GM12878 (cell line): Measurements from ENCODE around the gene ATXN1. TPM values are rescaled to one million over a fixed set of nuclear protein-coding genes. Genes with fewer than 3 reads are reported as not detected.
A peak's percentile ranks its signal among the peaks of the same experiment; 100 is the strongest.

Experiments
- ATAC-seq: fragments of 200-7000 bp; cut with Tn5 transposase; 3 replicates; pipeline ENCODE4 v1.9.1; 2020; ENCODE audit warnings: mild to moderate bottlenecking, moderate library complexity
- BruUV-seq: library from RNA; stranded (reverse); fragments of 400-500 nt; replicated peaks from 2 replicates; lab custom pipeline; 2021; lab: Mats Ljungman, UMichigan
- CTCF ChIA-PET: fragments of 300-600 bp; sonication (Branson Sonifier 250); formaldehyde crosslinking; extraction: SDS; loops from one replicate; lab custom pipeline; 2021; ENCODE audit warnings: inconsistent platforms; lab: Yijun Ruan, JAX
- POLR2A ChIA-PET: fragments of 350-600 bp; formaldehyde crosslinking; extraction: SDS; loops from one replicate; lab custom pipeline; 2021; ENCODE audit warnings: inconsistent platforms; lab: Charles Lee
- RAD21 ChIA-PET: fragments of 300-600 bp; sonication (Branson Sonifier 250); formaldehyde crosslinking; loops from one replicate; lab custom pipeline; 2023; ENCODE audit warnings: antibody characterized with exemption; ENCODE audit not compliant: unreplicated experiment; lab: Charles Lee
- SMC1A ChIA-PET: fragments of 300-600 bp; sonication (Branson Sonifier 250); formaldehyde crosslinking; loops from one replicate; lab custom pipeline; 2023; ENCODE audit not compliant: unreplicated experiment, uncharacterized antibody; lab: Charles Lee
- DNase-seq: peaks from one replicate; pipeline ENCODE4 v3.0.0-alpha.2; 2011; ENCODE audit warnings: low read depth, low spot score
- FAIRE-seq: peaks from 3 replicates; lab custom pipeline; 2011; peaks lifted over from hg19 to GRCh38; lab: Jason Lieb, UNC
- H2AFZ ChIP-seq: 2 replicates; pipeline ENCODE4 v1.6.0; 2011; ENCODE audit warnings: low read depth, low read length, control low read depth; ENCODE audit not compliant: control insufficient read depth
- H3K27ac ChIP-seq: 2 replicates; pipeline ENCODE4 v1.5.1; 2011; ENCODE audit warnings: control low read depth; ENCODE audit not compliant: control insufficient read depth, insufficient read depth
- H3K27me3 ChIP-seq, 2 experiments: replicated peaks in 1 of 2; 2 replicates each; pipeline versions ENCODE4 v1.6.0 to v1.6.1; 2011; ENCODE audit warnings: low read length in 1 of 2; ENCODE audit not compliant: control insufficient read depth in 2 of 2, insufficient read depth in 2 of 2
- H3K36me3 ChIP-seq, 2 experiments: 2 replicates each; pipeline ENCODE4 v1.5.1; 2011; ENCODE audit warnings: low read length in 1 of 2; ENCODE audit not compliant: control insufficient read depth in 2 of 2, insufficient read depth in 2 of 2
- H3K4me1 ChIP-seq: 2 replicates; pipeline ENCODE4 v1.6.1; 2011; ENCODE audit warnings: mild to moderate bottlenecking, low read length, moderate library complexity, mixed read lengths; ENCODE audit not compliant: control insufficient read depth, insufficient read depth
- H3K4me2 ChIP-seq: 2 replicates; pipeline ENCODE4 v1.6.0; 2011; ENCODE audit warnings: control low read depth; ENCODE audit not compliant: control insufficient read depth, insufficient read depth
- H3K4me3 ChIP-seq: fragments of 200-600 bp; sonication (generic); 2 replicates; pipeline ENCODE4 v1.5.1; 2016
- H3K79me2 ChIP-seq: 2 replicates; pipeline ENCODE4 v1.6.0; 2011; ENCODE audit warnings: low read length; ENCODE audit not compliant: control insufficient read depth, insufficient read depth
- H3K9ac ChIP-seq: 2 replicates; pipeline ENCODE4 v1.8.0; 2011; ENCODE audit warnings: low read length, control low read depth, mixed read lengths; ENCODE audit not compliant: control insufficient read depth, insufficient read depth
- H3K9me3 ChIP-seq: replicated peaks from 3 replicates; pipeline ENCODE4 v1.5.1; 2011; ENCODE audit warnings: mild to moderate bottlenecking, low read length; ENCODE audit not compliant: control insufficient read depth, insufficient read depth
- H4K20me1 ChIP-seq: 2 replicates; pipeline ENCODE4 v1.6.0; 2011; ENCODE audit not compliant: control insufficient read depth, insufficient read depth
- EGR1 ChIP-seq, 2 experiments: IDR thresholded peaks; 1 replicate in 1 of 2; 2 replicates in 1 of 2; pipeline ENCODE4 v1.6.1; 2011 to 2012; ENCODE audit warnings: low read depth in 2 of 2, low read length in 2 of 2, borderline replicate concordance in 1 of 2, mild to moderate bottlenecking in 1 of 2, moderate library complexity in 1 of 2
- HCFC1 ChIP-seq: fragments of 150-350 bp; IDR thresholded peaks from 2 replicates; pipeline ENCODE4 v1.6.1; 2014; ENCODE audit warnings: low read length
- HDGF ChIP-seq: fragments of 450-650 bp; IDR thresholded peaks from 2 replicates; pipeline ENCODE4 v1.6.1; 2016; ENCODE audit warnings: antibody characterized with exemption
- IKZF1 ChIP-seq: fragments of 450-650 bp; conservative IDR thresholded peaks from 2 replicates; pipeline ENCODE4 v1.6.1; 2017; ENCODE audit warnings: antibody characterized with exemption, mild to moderate bottlenecking
- MTA3 ChIP-seq: IDR thresholded peaks from 2 replicates; pipeline ENCODE4 v1.6.1; 2012; ENCODE audit warnings: low read length, inconsistent platforms, borderline replicate concordance
- NFXL1 ChIP-seq: fragments of 450-650 bp; IDR thresholded peaks from 2 replicates; pipeline ENCODE4 v1.6.1; 2017; ENCODE audit warnings: antibody characterized with exemption, mild to moderate bottlenecking, borderline replicate concordance
- RELA ChIP-seq: fragments of 450-650 bp; IDR thresholded peaks from 2 replicates; pipeline ENCODE4 v1.8.0; 2014; ENCODE audit warnings: borderline replicate concordance; ENCODE audit not compliant: partially characterized antibody
- SIX5 ChIP-seq: IDR thresholded peaks from 2 replicates; pipeline ENCODE4 v1.6.1; 2011; ENCODE audit warnings: mild to moderate bottlenecking, low read depth, low read length, moderate library complexity; ENCODE audit not compliant: severe bottlenecking
- YY1 ChIP-seq: IDR thresholded peaks from 2 replicates; pipeline ENCODE4 v1.6.1; 2011; ENCODE audit warnings: low read depth, mild to moderate bottlenecking, low read length
- WGBS: methylation state at CpG from one replicate; pipeline ENCODE4 v1.1.6; 2016; ENCODE audit warnings: low lambda C conversion rate; ENCODE audit not compliant: insufficient replicate concordance, insufficient coverage; ENCODE audit errors: missing lambda C conversion rate; 5-methylcytosine and 5-hydroxymethylcytosine counted together
- in situ Hi-C: fragments of 300-500 bp; cut with MboI; formaldehyde crosslinking; loops from 9 replicates; pipeline ENCODE4 v1.14.3; 2018; ENCODE audit warnings: mixed read lengths
- intact Hi-C: fragments of 100-400 bp; cut with micrococcal nuclease; formaldehyde crosslinking; loops from one replicate; pipeline ENCODE4 v1.14.2; 2022; ENCODE audit not compliant: unreplicated experiment
- polyA plus RNA-seq, 11 experiments: library from polyadenylated mRNA; depleted of rRNA in 4 of 11; unstranded in 6 of 11; stranded (reverse) in 5 of 11; fragments of >200 nt; fragmentation: Nextera tagmentation in 4 of 11; fragmentation: Illumina TruSeq in 1 of 11; extraction: Ambion mirVana in 4 of 11; extraction: Trizol in 1 of 11; gene quantifications; 1 replicate in 1 of 11; 2 replicates in 10 of 11; pipeline versions ENCODE4 v1.2.1 to v1.2.3, GENCODE V29; 2011 to 2016; ENCODE audit warnings: inconsistent platforms in 2 of 11, missing spikeins in 2 of 11, low read depth in 1 of 11
- total RNA-seq, 4 experiments: library from RNA; depleted of rRNA in 3 of 4; stranded (reverse); fragments of >200 nt in 3 of 4; fragmentation: Illumina TruSeq in 1 of 4; extraction: Trizol in 1 of 4; gene quantifications; 2 replicates each; pipeline versions ENCODE4 v1.2.1 to v1.2.3, GENCODE V29; 2013 to 2021
- TF ChIP-seq, protein P1 (sequence below): fragments of 450-650 bp; IDR thresholded peaks from 2 replicates; pipeline ENCODE4 v1.6.1; 2017; ENCODE audit warnings: low read depth, mild to moderate bottlenecking, moderate library complexity
- TF ChIP-seq, protein P2 (sequence below): fragments of 150-350 bp; IDR thresholded peaks from 2 replicates; pipeline ENCODE4 v1.6.1; 2016; ENCODE audit warnings: low read depth, low read length
- TF ChIP-seq, protein P3 (sequence below): fragments of 450-650 bp; IDR thresholded peaks from 2 replicates; pipeline ENCODE4 v1.6.1; 2016; ENCODE audit warnings: mild to moderate bottlenecking
- TF ChIP-seq, protein P4 (sequence below): IDR thresholded peaks from 2 replicates; pipeline ENCODE4 v1.6.1; 2012; ENCODE audit warnings: low read depth, low read length, improper control_type of control experiment

Gene ATXN1
- total and polyA plus RNA-seq, 10 of the 15 experiments (the other 5 are each of a cell fraction or from before 2014, with no cell fraction given): 12.2 to 51.2 (median 20.5) TPM

DNA sequence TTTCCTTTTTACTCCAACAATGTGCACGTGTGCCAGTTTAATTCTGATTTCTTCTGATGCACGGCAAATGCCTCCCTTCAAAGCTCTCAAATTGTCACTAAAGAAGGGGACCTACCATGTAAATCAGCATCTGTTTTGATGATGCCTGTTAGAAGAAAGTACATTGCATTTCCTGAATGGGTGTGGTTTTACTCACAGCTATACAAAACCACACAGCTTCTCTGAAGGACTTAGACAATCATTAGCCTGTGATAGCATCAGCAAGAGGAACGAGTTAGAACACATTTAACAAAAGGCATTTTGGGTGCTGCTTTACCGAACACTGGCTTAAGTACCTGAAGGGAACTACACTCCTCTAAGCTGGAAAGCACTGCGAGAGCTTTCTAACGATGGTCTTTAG is 109.4 kb downstream of the ATXN1 start:
- no peak overlapping the region for H2AFZ ChIP-seq
- BruUV-seq: no TSS peak
- H3K4me1 ChIP-seq: peaks cover 18% of the 10 kb centered on the region
- no peaks in the 10 kb centered on the region for H3K9me3 ChIP-seq
- no peak overlapping the region for H3K4me2 ChIP-seq
- FAIRE-seq: peak; percentile 31
- H3K4me3 ChIP-seq: no peak overlapping the region
- ChIA-PET SMC1A (interaction anchor here (0.8 to 1.5 kb wide), 28 partner anchors 9 to 238 kb away, joined by 3 to 9 read pairs (median 3); no protein-coding TSS in a partner anchor), CTCF (interaction anchor here (1.0 to 2.4 kb wide), 12 partner anchors 14 to 171 kb away, joined by 3 to 10 read pairs (median 3); partner anchors contain the start of gene ATXN1), RAD21 (interaction anchor here (0.7 to 1.7 kb wide), 12 partner anchors 12 to 231 kb away, joined by 3 to 14 read pairs (median 4); no protein-coding TSS in a partner anchor), POLR2A (interaction anchor here (0.6 to 3.0 kb wide), 9 partner anchors 11 to 329 kb away, joined by 3 to 14 read pairs (median 3); no protein-coding TSS in a partner anchor)
- no peak overlapping the region for H3K9ac ChIP-seq
- intact Hi-C loops (loop anchor here (5.0 kb wide), 1 partner anchor 110 kb away; the partner anchor contains the start of gene ATXN1), in situ Hi-C loops (no loop called here)
- no peaks in the 10 kb centered on the region; the same call in 1 of the 2 replicates for H4K20me1 ChIP-seq
- H3K36me3 ChIP-seq: peaks cover 2 to 3% of the 10 kb centered on the region in 2 experiments; a peak in 1 of 4 replicates
- no peak overlapping the region for H3K27ac ChIP-seq
- DNase-seq: no peak
- no peaks in the 10 kb centered on the region for H3K79me2 ChIP-seq
- WGBS: 46% methylated on average over 6 of the region's 6 CpGs
- no peaks in the 10 kb centered on the region for H3K27me3 ChIP-seq
- ATAC-seq: peak; percentile 86
- TF ChIP-seq, protein P1, sequence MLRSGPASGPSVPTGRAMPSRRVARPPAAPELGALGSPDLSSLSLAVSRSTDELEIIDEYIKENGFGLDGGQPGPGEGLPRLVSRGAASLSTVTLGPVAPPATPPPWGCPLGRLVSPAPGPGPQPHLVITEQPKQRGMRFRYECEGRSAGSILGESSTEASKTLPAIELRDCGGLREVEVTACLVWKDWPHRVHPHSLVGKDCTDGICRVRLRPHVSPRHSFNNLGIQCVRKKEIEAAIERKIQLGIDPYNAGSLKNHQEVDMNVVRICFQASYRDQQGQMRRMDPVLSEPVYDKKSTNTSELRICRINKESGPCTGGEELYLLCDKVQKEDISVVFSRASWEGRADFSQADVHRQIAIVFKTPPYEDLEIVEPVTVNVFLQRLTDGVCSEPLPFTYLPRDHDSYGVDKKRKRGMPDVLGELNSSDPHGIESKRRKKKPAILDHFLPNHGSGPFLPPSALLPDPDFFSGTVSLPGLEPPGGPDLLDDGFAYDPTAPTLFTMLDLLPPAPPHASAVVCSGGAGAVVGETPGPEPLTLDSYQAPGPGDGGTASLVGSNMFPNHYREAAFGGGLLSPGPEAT: 0 out of 2 replicates have a peak, but pooled peaks have one; percentile 11
- TF ChIP-seq EGR1 (IDR thresholded peaks at IDR 0.05; ENCODE audit: borderline replicate concordance in 1 of 2, low read depth in 2 of 2, low read length in 2 of 2): no peak
- TF ChIP-seq HCFC1: no peak
- no peak for TF ChIP-seq YY1
- no peak for TF ChIP-seq HDGF
- no peak for TF ChIP-seq SIX5
- no peak for TF ChIP-seq NFXL1
- TF ChIP-seq, protein P2, sequence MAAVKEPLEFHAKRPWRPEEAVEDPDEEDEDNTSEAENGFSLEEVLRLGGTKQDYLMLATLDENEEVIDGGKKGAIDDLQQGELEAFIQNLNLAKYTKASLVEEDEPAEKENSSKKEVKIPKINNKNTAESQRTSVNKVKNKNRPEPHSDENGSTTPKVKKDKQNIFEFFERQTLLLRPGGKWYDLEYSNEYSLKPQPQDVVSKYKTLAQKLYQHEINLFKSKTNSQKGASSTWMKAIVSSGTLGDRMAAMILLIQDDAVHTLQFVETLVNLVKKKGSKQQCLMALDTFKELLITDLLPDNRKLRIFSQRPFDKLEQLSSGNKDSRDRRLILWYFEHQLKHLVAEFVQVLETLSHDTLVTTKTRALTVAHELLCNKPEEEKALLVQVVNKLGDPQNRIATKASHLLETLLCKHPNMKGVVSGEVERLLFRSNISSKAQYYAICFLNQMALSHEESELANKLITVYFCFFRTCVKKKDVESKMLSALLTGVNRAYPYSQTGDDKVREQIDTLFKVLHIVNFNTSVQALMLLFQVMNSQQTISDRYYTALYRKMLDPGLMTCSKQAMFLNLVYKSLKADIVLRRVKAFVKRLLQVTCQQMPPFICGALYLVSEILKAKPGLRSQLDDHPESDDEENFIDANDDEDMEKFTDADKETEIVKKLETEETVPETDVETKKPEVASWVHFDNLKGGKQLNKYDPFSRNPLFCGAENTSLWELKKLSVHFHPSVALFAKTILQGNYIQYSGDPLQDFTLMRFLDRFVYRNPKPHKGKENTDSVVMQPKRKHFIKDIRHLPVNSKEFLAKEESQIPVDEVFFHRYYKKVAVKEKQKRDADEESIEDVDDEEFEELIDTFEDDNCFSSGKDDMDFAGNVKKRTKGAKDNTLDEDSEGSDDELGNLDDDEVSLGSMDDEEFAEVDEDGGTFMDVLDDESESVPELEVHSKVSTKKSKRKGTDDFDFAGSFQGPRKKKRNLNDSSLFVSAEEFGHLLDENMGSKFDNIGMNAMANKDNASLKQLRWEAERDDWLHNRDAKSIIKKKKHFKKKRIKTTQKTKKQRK: no peak
- no peak for TF ChIP-seq IKZF1
- TF ChIP-seq, protein P3, sequence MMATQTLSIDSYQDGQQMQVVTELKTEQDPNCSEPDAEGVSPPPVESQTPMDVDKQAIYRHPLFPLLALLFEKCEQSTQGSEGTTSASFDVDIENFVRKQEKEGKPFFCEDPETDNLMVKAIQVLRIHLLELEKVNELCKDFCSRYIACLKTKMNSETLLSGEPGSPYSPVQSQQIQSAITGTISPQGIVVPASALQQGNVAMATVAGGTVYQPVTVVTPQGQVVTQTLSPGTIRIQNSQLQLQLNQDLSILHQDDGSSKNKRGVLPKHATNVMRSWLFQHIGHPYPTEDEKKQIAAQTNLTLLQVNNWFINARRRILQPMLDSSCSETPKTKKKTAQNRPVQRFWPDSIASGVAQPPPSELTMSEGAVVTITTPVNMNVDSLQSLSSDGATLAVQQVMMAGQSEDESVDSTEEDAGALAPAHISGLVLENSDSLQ: no peak
- TF ChIP-seq MTA3: no peak
- TF ChIP-seq, protein P4, sequence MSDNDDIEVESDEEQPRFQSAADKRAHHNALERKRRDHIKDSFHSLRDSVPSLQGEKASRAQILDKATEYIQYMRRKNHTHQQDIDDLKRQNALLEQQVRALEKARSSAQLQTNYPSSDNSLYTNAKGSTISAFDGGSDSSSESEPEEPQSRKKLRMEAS: no peak
- TF ChIP-seq RELA: no peak
